Prostate gland (tissue), 2 donors: ENCODE results near the gene BMAL1.

Experiments
- POLR2A ChIP-seq: fragments of 450-650 bp; IDR thresholded peaks from one replicate; pipeline ENCODE4 v1.6.1; 2016; ENCODE audit warnings: antibody characterized with exemption, mild to moderate bottlenecking
- POLR2AphosphoS5 ChIP-seq: sonication (generic); formaldehyde crosslinking; IDR thresholded peaks from one replicate; pipeline ENCODE4 v1.6.1; 2017; ENCODE audit warnings: antibody characterized with exemption
- TF ChIP-seq, protein P1 (sequence below), 4 experiments: fragments of 200-600 bp in 2 of 4; fragments of 450-650 bp in 2 of 4; sonication (generic) in 2 of 4; IDR thresholded peaks; 1 replicate in 3 of 4; 2 replicates in 1 of 4; pipeline ENCODE4 v1.5.1; 2016 to 2019; ENCODE audit warnings: antibody characterized with exemption in 4 of 4, mild to moderate bottlenecking in 2 of 4, moderate library complexity in 2 of 4

DNA sequence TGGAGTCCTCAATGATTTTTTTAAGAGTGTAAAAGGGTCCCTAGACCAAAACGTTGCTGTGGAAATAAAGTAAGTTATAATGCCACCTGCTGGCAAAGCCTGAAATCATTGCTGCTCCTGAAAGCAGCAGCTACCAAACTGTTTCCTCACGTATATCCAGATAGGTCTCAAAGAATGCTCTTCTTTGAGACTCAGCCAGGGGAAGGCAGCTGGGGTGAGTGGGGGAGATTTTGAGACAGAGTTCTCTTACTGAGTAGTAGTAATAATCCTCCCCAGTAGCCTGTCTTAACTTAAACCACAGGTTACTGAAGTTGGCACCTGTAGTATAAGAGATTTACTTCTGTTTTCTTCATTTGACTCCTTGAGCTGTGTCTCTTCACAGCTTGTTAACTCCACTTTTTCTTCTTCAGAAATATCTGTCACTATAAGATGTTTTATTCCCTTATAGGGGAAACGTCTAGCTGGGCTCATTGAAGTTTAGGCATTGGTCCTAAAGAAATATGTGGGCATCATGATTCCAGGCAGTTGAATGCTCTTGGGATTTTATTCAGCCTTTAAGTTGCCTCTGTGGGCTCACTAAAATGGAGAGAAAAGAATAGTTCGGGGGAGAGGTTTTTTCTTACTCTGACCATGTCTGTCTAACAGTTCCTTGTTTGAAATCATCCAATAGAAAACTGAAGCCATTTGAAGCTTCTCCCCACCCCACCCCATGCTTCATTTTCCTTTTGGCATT, 107.5 kb downstream of the BMAL1 start:
- TF ChIP-seq, protein P1, sequence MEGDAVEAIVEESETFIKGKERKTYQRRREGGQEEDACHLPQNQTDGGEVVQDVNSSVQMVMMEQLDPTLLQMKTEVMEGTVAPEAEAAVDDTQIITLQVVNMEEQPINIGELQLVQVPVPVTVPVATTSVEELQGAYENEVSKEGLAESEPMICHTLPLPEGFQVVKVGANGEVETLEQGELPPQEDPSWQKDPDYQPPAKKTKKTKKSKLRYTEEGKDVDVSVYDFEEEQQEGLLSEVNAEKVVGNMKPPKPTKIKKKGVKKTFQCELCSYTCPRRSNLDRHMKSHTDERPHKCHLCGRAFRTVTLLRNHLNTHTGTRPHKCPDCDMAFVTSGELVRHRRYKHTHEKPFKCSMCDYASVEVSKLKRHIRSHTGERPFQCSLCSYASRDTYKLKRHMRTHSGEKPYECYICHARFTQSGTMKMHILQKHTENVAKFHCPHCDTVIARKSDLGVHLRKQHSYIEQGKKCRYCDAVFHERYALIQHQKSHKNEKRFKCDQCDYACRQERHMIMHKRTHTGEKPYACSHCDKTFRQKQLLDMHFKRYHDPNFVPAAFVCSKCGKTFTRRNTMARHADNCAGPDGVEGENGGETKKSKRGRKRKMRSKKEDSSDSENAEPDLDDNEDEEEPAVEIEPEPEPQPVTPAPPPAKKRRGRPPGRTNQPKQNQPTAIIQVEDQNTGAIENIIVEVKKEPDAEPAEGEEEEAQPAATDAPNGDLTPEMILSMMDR (IDR thresholded peaks at IDR 0.05): peak in 3 of 4 experiments; percentile 26 to 52 (median 44)
- no peak for TF ChIP-seq POLR2A
- no peak for TF ChIP-seq POLR2AphosphoS5
